ENCODE results near the gene UGT3A1.
A peak's percentile ranks its signal among the peaks of the same experiment; 100 is the strongest.
"Not testable (repeated sequence)": the region's sequence is repeated elsewhere in the genome, so short reads cannot be mapped to it uniquely, and the experiment has no call there.

Gene UGT3A1

DNA sequence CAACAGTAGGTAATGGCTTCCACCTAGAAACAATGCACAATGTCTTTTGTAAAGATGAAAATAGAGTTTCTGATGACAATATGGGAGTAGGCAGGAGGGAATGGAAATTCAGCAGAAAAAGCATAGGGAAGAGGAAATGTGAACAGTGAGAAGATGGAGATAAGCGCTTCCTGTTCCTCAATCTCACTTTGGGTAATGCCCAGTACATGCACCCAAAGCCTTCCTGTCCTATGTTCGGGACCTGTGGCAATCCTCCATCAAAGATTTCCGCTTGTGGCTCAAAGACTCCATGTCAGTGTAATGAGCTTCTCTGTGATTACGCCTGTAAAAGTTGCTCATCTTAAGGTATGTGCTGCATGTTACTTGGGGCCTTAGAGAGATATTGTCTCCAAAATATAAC lies 2.7 kb downstream of the UGT3A1 start:
- no peak for DNase-seq

DNA sequence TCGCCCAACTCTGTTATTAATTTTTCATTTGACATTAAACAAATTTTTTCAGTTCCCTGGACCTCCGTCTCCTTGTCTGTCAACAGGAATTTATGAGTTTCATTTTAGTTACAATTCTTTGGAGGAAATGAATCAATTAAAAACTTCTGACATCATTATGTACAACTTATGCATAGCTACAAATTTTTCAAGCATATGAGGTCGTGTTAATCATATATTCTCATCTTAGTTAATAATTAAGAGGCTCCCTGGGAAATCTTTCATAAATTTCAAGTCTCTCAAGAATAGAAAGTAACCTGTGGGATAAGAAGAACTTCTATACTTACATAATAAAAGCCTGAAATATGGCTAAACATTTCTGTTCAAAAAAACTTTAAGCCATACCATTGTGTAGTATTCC lies 3.4 kb downstream of the UGT3A1 start:
- no peak for DNase-seq

DNA sequence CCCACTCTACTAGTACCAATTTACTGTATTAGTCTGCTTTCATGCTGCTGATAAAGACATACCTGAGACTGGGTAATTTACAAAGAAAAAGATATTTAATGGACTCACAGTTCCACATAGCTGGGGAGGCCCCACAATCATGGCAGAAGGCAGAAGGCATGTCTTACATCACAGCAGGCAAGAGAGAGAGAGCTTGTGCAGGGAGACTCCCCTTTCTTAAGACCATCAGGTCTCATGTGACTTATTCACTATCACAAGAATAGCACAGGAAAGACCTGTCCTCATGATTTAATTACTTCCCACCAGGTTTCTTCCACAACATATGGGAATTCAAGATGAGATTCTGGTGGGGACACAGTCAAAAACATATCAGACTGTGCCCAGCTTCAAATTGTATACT lies 11.5 kb downstream of the UGT3A1 start:
- peak; percentile 25 to 60 (median 56) for DNase-seq

- not testable (repeated sequence) for DNase-seq
Measured at GRCh38 chr5:35976859-35977258, 14.3 kb downstream of the UGT3A1 start.

GRCh38 chr5:35974570-35974969 lies 16.6 kb downstream of the UGT3A1 start:
- no peak for DNase-seq

DNA sequence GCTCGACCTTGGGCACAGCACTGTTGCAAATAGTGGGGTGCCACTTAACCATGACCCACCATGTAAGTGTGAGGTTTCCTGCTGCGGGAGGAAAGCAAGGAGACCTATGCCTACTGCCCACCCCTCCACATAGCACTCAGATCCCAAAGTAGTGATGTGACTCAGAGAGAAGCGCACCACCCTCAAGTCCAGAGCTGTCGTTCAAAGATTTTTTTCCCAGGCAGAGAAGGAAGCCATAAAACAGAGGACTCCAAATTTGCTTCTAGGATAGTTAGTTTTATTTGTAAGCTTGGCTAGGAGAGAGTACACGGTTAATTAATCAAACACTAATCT lies 19.3 kb downstream of the UGT3A1 start:
- DNase-seq = no peak

- no peak for DNase-seq
Measured at GRCh38 chr5:35971186-35971877, 19.9 kb downstream of the UGT3A1 start.

GRCh38 chr5:35963381-35963843 lies 27.8 kb downstream of the UGT3A1 start:
- peak; percentile 22 to 64 (median 42) for DNase-seq

GRCh38 chr5:35960328-35960727 lies 30.9 kb downstream of the UGT3A1 start:
- DNase-seq = no peak

DNA sequence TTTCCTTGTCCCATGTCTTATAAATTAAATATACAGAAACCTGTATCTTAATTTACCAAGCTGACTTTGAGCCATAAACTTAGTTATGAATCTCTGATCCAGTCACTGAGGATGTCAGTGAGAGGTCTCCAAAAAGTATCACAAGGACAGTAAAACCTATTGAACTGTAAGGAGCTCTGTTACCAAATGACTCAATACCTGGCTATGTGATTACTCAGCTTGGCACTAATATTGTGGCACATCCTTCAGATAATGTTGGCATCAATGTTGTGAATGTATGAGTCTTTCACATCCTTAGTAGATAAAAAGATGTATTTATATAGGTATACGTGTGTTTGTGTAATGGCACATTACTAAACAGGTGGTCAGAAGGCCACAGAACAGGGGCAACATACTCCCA lies 34.8 kb downstream of the UGT3A1 start:
- no peak for DNase-seq

GRCh38 chr5:35954175-35954574 lies 37.0 kb downstream of the UGT3A1 start:
- DNase-seq = no peak

DNA sequence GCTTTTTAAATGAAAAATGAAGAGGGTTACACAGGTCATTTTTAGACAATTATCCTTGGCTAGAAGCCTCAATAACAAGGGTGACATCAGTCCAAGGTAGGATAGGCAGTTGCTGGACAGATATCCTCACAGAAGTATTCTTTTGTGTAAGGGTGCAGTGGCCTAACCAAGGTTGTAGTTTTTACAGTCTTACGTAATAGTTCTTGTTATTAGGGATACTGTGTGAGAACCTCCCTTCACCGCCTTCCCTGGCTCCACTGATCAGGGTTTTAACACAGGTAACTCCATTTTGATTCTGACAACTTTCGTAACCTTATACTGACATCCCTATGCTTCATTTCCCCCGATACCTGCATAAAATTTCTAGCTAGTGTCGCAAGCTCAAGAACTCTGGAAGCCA lies 44.1 kb downstream of the UGT3A1 start:
- DNase-seq = no peak

DNA sequence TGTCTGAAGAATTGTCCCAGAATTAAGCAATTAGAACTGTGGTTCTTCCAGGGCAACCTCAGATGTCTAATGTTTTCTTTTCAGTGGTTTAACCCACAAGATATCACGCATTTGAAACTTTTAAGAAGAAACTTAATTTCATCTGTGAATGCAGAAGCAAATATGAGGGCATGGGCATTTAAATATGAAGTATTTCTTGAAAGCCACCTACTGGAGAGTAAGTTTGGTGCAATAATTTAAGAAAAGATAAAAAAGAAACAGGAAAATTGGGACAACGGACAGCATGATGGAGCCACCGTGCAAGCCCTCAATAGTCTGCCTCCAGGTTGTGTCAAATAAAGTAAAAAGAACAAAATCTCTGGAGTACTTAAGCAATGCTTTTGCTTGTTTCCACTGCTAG lies 51.6 kb downstream of the UGT3A1 start:
- DNase-seq = no peak

DNA sequence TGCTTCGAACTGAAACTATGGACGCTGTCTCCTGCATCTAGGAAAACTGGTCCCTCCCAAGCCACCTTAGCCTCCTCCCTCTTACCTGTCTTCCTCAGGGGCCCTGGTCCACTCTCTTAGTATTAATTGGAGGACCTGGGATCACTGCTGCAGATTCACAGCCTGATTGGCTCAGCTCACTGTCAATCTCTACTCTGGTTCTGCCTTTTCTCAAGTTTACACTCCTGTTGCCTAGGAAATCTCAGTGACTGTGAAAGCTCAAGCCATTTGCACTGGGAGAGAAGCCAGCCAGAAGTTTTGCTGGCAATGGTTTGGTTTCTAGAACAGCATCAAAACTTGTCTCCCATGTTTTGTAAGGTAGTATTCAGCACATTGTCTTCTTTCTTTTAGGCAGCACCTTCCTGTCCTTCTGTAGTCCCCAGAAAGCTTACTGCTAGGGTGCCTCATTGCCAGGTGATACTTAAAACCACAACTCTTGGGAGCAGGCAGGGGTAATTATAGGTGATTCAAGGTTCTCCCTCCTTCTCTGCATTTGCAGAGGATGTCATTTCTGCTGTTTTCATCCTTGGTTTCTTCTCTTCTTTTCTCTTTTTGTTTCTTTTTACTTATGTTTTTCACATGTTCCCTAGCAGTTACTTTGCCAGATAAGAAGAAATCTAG lies 52.5 kb downstream of the UGT3A1 start, which contains the start of gene CAPSL:
Gene CAPSL, minus strand, starts transcription at position 55 of the 660 bp plus-strand sequence. CDS start 17,502 bp downstream, outside the sequence.
- peak; percentile 19 to 46 (median 32) for DNase-seq

- DNase-seq = peak; percentile 70 to 78 (median 75)
Measured at GRCh38 chr5:35926389-35927051, 64.7 kb downstream of the UGT3A1 start.

- peak; percentile 66 to 86 (median 77) for DNase-seq
Measured at GRCh38 chr5:35924950-35925722, 66.1 kb downstream of the UGT3A1 start.

DNA sequence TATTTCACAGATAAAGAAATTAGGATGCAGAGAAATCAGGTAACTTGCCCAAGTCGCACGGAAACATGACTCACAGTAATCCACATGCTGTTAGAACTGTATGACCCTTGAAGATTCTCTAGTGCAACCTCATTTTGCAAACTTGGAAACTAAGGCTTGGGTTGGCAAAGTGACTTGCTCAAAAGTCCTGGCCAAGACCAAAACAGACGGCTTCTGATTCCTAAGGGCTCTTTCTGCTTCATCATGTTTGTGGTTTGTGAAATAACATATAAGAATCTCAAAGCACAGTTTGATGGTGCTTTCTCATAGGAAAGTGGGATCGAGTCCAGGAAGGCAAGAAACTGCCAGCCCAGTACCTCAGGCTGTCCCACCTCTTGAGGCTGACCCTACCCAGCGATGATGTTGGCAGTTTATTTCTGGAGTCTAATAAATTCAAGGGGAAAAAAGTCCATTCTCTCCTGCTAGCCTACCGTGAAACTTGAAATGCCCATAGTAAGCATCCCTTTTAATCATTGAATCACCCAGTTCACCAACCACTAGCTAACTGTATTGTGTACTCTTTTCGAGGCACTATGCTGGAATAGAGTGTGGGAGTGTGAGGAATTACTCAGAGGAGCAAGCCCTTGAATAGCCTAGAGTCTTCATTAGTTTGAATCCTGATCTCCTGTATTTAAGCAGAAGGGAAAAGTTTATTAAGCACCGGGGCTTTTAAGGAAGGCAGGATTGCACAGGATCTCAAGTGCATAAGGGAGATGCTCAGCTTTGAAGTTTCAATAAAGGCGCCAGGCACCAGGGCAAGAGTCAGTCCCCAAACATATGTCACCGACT lies 66.9 kb downstream of the UGT3A1 start:
- no peak for DNase-seq

- DNase-seq = no peak
Measured at GRCh38 chr5:35922468-35922867, 68.7 kb downstream of the UGT3A1 start.

- no peak for DNase-seq
Measured at GRCh38 chr5:35921930-35922329, 69.3 kb downstream of the UGT3A1 start.

GRCh38 chr5:35920890-35921289 lies 70.3 kb downstream of the UGT3A1 start:
- DNase-seq = no peak

DNA sequence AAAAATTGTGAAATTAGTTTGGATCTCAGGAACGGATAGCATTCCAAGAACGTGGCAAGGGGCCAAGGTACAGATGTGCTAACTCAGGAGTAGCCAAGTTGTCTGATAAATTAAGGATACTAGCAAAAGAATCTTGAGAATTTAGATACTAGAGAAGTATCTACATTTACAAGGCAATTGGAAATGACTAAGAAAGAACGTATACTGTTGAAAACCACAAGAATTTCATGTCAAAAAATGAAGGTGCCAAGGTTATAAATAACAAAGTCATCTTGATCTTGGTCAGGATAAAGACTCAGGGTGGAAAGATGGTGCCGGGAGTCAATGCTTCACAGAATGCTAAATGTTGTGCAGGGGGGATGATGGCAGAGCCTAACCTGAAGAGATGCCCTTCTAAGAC lies 72.0 kb downstream of the UGT3A1 start:
- DNase-seq = no peak

GRCh38 chr5:35908814-35909213 lies 82.4 kb downstream of the UGT3A1 start:
- DNase-seq = no peak
